HG03139 (cell line): ENCODE measurements around the gene ENAH.

Experiments
- ATAC-seq: cut with Tn5 transposase; IDR thresholded peaks from one replicate; pipeline ENCODE4 v1.9.1; 2021; ENCODE audit not compliant: unreplicated experiment

The ENAH gene

DNA sequence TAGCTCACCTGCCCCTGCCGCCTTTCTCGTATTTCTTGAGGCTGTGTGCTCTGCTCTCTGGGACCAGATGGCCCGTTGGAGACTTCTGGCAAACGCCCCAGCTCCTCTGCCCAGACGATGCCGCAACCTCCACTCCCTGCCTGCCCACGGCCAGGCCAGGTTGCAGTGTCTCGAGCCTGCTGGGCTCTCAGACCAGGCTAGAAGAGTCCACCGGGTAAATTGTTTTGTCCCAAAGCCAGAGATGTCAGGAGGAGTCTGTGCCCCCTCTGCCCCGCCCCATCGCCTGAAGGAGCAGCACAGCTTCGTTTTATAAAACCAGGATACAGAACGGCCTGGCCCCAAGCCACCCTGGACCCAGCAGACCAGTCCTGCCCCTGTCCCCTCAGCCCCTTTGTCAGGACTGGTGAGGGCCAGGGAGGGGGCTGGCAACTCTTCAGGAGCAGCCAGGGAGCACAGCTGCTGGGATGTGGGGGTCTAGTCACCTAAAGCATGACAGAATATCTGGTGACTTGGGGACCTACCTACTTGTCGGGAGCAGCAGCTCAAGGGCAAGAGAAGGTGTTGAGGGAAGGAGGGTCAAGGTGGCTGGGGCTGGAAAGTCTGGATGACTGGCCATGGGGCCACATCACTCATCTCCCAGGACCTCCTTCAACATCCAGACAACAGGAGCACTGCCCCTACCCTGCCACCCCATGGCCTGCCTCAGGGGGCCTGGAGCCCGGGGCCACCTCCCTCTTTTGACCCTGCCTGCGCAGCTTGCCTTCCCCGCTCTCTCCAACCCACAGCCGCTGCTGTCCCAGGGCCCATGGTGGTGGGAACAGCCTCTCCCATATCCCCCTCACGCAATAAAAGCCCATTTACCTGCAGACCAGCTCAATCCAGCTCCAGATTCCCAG is 191.1 kb downstream of the ENAH start:
- no peak for ATAC-seq

DNA sequence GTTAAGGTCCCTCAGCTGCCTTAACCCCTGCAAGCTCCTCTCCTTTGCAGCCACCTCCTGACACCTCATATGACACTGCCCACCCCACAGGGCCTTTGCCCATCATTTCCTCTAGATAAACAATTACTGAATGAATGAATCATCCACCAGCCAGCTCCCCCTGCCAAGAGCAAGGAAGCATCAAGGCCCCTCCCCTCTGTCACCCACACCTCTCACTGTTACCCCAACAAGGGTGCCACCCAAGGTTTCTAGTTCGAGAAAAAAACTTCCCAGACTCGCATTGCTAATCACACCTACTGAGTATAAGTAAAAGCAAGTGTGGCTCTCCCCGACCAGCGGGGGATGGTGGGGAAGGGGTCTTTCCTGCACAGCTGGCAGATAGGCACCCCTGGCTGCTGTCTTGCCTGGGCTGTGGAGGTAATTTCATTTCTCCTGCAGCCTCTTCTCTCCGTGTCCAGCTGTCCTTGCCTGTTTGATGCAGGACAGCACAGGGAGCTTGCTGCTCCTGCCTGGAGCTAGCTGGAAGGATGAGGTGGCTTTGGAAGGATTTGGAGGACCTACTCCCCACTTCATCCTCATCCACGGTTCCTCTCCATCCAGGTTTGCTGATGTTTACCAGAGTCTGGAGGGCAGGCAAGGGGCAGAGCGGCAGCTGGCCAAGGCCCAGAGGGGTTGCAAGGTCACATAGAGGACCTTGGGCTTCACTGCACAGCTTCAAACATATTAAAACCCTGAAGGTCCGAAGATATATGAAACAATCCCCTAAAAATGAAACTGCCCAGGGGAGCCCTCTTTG is 192.0 kb downstream of the ENAH start:
- ATAC-seq: no peak

DNA sequence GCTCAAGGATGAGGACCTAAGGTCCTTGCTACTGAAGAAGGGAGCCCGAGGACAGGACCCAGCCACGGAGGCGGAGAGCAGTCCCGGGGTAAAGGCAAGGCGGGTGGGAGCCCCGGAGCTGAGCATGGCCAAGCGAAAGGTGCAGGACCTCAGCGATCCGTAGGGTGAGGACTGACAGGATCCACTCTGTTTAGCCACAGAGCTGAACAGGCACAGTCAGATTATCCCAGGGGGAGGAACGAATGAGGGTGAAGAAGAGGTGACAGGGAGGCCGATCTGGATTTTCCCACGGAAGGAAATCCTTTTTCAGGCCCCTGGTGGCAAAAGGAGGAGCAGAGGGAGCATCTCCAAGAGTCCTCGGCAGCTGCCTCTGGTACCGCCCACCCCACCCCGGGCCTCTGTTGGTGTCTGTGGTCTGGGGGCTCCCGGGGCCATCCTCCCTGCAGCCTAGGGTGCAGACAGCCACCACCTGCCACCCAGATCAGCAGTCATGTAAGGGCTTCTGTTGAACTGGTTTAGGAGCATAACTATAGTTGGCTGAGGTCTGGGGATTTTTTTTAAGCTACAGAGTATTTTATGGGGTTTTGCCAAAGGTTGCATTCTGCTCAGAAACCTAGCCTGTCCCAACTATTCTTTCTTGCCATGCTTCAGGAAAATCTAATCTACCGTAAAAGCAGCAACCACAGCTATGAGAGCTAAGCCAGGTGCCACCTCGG is 192.7 kb downstream of the ENAH start:
- ATAC-seq: no peak

DNA sequence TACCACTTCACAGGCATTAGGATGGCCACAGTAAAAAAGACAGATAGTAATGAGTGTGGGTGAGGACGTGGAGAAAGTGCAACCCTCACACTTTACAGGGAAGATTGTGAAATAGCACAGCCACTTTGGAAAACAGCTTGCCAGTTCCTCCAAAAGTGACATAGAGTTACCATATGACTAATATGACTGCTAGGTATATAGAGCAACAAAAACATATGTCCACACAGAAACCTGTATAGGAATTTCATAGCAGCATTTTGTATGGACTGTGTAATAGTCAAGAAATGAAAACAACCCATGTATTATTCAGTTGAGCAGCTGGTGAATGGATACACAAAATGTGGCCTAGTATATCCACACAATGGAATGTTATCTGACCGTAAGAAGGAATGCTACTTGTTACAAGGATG is 194.7 kb downstream of the ENAH start:
- ATAC-seq: no peak

DNA sequence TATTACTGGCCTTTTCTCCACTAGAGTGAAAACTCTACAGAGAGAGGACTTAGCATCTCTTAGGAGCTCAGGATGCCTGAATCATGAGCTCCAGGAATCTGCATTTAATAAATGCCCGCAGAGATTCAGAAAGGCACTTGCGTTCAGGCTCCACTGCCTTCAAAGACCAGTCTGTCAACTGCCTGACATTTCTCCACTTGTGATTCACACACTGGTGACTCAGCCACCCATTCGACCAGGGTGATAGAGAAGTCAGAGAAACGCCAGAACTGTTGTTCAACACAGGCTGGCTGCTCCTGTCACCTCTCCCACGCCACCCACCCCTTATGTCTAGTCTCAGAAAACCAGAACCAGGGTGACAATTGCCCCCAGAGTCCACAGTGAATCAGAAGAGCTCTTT is 198.2 kb downstream of the ENAH start:
- ATAC-seq: no peak

DNA sequence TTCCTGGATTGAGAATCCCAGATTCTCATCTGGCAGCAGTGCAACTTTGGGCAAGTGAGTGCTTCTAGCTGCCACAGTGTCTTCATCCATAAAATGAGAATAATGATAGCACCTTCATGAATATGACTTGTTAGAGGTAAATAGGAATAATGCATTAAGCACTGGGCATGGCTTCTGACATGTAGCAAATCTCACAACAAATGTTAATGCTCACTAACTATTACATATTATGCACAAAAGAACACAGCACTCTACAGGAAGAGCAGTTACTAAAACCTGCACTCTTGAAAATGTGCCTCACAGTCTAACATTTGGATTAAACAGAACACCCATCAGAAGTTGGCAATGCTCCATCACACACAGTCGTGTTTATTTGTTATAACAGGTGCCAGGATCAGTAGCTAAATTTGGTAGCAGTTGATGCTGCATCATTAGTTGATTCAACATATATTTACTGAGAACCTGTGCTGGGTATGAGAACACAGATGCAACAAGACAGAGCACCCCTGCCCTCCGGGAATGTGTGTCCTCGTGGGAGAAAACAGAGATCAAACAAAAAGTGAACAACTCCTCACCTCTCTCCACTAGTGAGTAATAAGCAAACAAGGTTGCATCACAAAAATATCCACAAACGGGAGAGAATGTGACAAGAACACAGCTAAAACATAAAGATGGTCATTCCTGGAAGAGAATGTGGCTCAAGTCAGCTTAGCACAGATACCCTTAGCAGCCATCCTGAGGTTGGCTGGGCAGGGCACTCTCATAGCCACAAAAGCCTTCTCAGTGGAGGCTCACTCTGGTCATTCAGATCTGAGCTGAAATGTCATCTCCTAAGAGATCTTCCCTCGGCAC is 198.9 kb downstream of the ENAH start:
- ATAC-seq: no peak

DNA sequence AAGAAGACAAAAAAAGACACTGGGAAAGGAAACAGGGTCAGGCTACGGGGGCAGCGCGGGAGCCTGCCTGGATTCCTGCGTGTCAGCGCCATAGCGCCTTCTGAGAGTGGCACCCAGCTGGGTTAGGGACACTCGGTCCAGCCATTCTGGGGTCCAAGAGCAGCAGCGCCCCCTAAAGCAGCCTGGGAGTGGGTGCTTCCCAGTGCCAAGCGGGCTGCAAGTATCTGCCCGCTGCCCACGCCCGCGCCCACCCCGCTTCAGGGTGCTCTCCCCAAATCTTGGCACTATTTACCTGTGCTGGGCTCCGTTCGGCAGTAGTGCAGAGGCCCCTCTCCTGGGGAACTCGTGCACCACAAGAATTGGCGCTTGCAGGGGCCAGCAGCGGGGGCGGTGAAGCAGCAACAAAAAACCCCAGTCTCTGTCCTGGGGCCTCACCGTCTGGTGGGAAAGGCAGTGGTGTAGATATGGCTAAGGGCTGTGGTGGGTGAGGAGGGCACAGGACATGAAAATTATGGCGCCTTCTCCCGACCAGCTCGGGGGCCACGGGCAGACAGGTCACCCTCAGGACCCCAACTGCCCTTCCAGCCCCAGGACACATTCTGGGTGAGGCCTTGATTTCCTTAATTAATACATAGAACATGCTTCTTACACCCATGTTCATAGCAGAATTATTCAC is 200.9 kb downstream of the ENAH start:
- ATAC-seq: no peak

DNA sequence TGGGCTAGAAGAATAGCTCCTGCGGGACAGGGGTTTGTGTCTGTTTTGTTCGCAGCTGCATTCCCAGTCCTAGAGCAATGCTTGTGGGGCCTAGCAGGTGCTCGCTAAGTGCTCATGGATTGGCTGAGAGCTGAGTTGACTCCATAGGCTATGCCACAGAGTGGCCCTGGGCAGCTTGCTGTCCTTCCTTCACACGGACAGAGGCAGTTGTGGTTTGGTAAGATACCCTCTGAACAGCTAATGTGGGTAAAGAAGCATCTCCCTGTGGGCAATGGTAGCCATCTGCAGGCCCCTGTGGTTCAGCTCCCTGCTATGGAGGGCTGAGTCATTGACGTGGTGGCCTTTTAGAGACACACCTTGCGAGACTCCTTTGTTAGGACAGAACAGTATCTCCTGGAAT is 201.6 kb downstream of the ENAH start:
- no peak for ATAC-seq

DNA sequence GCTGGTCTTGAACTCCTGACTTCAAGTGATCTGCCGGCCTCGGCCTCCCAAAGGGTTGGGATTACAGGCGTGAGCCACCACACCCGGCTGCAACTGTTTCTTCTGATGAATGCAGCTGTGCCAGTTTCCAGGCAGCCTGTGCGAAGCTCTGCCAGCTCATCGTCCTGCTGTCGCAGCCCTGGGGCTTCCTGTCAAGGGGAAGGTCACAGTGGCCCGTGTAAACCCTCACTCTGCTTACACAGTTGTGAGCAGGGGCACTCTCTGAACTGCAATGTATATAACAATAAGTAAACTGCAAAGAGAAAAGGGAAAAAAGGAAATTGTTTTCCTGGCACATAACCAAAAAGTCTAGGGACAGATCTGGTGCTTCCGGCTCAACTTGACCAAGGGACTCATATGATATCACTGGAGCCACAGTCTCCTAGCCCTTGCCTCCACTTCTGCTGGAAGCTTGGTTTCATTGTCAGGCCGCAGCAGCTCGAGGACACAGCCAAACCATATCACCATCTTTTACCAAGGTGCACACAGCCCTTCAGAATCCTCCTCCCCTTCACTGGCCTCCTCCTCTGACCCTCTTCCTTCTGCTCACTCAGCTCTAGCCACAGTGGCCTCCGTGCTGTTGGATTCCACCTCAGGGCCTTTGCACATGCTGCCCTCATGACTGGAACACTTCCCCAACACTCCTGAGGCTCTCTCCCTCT is 202.3 kb downstream of the ENAH start:
- no peak for ATAC-seq

DNA sequence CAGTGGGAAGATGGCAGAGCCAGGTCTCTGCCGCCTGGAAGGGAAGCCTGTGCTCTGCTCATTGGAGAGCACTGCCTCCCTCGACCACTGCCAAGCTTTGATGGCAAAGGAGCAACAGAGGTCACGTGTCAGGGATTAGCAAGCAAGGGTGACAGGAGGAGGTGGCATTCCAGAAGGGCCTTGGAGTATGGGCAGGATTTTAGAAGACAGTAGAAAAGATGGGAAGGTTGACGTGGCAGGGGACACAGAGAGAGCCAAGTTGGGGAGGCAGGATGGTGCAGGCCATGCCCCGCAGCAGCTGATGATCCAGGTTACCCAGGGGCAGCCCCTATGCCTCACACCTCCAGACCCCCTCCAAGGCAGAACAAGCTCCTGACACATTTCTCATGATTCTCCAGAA is 203.1 kb downstream of the ENAH start:
- no peak for ATAC-seq

DNA sequence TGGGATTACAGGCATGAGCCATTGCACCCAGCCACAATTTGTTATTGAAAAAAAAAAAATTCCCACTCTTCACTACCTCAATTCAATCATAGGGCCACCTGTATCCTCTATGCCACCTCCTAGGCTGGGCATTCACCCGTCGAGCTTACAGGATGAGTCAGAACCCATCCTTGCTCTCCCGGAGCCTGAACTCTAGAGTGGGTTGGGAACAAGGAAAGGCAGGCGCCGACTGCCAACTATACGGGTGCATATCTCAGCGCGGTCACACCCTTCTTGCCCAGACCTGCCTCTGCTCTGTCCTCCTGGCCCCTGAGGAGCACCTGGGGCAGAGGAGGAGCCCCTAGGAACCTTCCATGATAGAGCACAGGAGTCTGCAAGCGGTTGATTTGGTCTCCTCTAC is 203.7 kb downstream of the ENAH start:
- ATAC-seq: no peak

DNA sequence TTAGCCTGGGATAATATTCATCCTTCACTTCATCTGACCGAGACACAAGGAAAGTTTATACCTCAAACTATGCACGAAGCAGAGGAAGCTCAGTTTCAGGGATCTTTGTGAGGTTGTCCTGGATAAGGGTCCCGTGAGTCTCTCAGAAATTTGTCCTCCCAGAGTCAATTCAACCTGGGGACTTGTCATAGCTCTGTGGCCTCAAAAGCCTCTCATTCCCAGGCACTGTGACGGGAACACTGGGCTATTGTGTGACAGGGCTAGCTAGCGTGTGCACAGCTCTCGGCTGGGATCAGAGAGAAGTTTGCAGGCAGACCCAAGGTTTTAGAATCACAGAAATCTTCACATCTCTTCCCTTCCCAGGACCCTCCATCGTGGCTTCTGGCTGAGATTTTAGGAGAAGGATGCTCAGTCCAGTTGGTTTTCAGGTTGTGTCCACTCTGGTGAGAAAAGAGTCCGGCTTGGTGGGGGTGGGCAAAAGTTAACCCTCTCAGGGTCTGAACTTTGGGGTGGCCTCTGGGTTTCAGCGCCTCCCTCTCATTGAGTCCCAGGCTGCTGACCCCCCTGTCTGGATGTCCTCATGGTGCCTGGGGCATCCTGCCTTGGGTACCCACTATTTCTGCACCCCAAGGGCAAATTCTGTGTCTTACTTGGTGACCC is 204.6 kb downstream of the ENAH start:
- no peak for ATAC-seq

DNA sequence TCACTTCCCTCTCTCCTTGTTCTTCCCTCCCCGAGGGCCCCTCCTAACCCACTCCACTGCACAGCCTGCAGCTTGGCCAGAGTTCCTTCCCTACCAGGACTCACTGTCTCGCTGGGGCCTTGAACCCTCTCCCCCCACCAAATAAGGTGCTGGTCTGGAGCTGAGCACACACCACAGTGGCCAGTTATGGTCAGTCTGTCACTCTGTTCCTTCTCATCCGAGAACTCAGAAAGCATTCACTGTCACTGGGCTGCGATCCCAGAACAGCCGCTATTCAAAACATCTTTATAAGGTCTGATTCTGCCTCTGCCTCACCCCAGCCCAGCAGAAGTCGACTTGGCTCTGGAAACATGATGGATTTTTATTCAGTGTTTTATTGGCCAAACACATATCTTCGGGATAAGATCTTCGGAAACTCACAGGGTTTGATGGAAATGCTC is 205.3 kb downstream of the ENAH start:
- no peak for ATAC-seq

DNA sequence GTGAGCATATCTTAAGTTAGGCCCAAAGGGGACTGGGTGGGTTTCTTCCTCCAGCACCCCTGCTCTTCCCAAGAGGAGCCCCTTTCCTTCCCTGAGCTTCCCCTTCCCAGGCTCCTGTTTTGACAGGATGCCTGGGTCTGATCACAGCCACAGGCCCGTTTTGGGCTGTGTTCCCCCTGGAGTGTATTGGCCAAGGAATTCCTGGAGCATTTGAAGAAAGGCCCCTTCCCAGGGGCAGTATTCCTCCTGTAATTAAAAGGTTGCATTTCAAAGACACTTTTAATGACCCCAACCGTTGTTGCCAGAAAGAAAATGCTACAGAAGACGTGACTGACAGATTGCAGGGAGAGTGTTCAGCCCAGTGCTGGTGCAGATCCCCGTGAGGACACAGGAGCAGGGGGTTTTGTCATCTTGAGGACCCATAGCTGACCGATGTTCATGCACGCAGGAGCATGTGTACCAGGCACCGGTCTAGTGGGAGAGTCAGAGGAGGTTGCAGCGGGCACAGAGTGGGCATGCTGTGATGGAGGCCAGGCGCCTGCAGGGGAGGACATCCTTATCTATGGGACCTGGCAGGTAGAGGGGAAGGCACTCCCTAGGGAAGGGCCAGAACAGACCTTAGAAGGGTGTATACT is 205.8 kb downstream of the ENAH start:
- no peak for ATAC-seq

DNA sequence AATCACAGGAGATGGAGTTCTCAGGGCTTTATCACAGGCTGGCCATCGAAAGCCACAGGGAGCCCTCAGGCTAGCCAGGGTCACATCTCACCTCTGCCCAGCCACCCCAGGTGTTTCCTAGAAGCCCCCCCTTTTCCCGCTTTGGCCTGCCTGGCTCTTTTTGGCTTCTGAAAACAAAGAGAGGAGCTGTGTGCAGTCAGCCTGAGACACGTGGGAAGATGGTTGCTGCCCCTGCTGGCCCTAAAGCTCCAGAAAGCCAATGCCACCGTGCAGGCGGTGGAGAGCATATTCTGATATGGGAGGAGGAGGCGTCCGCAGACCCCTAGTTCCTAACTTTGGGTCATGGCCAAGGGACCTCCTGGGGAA is 206.3 kb downstream of the ENAH start:
- ATAC-seq: no peak

DNA sequence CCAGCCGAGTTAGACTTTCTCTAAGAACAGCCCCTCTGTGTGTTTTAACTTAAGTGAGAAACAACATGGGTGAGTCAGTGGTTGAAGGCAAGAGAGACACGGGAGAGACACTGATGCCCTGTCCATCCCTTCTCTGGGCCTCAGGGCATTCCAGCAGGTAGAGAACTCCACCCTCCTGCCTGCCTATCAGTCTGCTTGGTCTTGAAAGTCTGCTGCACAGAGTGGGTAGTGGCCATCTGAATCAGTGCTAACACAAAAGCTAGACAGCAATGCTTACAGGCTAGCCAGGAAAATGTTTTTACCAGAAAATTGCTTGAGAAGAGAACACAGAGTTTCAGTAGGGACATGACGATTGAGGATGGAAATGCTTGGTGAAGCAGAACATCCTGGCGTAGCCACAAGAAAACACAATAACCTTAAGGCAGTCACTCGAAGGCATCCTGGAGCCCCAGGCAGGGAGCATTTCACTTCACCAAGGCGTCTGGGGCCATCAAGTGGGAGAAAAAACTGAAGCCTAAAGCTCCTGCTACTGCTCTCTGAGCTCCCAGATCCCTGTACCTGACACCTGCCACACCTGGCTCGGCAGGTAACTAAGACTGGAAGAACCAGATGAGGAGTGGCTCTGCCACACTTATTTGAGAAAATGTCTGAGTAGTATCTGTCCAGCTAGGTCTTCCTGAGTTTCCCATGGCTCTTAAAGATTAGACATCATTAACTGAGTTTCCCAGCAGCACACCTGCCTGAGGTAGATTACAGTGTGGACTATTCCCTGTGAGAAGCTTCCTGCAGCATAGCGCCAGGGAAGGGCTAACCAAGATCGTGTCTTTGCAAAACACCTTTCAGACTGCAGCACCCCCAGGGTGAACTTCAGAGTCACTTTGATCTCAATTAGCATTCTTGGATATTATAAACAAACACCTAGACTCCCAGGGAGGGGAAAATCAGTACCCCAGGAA is 207.0 kb downstream of the ENAH start:
- ATAC-seq: no peak

DNA sequence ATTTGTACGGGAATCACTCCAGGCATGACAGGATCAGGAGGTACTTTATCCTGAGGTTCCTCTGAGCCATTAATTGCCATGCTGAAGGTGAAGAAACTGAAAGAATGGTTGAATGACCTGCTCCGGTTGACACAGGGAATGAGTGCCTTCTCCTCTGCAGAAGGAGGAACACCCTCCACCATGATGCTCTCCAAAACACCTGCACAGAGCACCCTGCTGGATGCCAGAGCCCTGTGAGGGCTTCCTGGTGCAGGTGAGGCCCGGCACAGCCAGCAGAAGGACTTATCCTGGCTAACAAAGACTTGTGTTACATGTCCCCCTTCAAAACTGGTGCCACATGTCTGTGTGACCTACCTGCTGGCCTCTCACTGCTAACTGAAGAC is 210.8 kb downstream of the ENAH start:
- no peak for ATAC-seq
